Measurements from ENCODE around the gene CDH4.

DNA sequence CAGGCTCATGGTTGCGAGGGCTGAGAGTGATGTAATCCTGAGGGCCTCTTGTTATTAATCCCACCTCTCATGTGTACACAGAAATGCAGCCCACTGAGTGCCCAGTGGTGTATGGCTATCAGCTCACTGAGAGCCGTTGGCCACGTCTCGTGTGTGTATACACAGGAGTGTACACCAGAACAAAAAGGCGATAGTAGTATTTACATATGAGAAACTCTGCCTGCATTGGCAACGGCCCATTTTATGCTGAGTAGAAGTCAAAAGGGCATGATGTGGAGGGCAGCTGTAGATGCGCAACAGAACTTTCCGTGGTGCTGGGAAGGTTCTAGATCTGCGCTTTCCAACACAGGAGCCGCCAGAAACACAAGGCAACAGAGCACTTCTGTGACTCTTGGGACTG is 28.9 kb upstream of the CDH4 start:
- TF ChIP-seq POLR2A (IDR thresholded peaks at IDR 0.05) = no peak
- TF ChIP-seq, protein P1, sequence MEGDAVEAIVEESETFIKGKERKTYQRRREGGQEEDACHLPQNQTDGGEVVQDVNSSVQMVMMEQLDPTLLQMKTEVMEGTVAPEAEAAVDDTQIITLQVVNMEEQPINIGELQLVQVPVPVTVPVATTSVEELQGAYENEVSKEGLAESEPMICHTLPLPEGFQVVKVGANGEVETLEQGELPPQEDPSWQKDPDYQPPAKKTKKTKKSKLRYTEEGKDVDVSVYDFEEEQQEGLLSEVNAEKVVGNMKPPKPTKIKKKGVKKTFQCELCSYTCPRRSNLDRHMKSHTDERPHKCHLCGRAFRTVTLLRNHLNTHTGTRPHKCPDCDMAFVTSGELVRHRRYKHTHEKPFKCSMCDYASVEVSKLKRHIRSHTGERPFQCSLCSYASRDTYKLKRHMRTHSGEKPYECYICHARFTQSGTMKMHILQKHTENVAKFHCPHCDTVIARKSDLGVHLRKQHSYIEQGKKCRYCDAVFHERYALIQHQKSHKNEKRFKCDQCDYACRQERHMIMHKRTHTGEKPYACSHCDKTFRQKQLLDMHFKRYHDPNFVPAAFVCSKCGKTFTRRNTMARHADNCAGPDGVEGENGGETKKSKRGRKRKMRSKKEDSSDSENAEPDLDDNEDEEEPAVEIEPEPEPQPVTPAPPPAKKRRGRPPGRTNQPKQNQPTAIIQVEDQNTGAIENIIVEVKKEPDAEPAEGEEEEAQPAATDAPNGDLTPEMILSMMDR (IDR thresholded peaks at IDR 0.05) = no peak
- no peak for TF ChIP-seq EP300 (IDR thresholded peaks at IDR 0.05)
- no peak for TF ChIP-seq POLR2AphosphoS5 (IDR thresholded peaks at IDR 0.05)

Data from upper lobe of left lung (tissue), 4 donors.